Endodermal cell (in vitro differentiated cells): ENCODE data around the gene SAMD10. TPM values are rescaled to one million over a fixed set of nuclear protein-coding genes. Genes with fewer than 3 reads are reported as not detected.

Source experiments
- DNase-seq: peaks from one replicate; pipeline ENCODE4 v3.0.0-alpha.2; 2017
- H3K27ac ChIP-seq: 2 replicates; pipeline ENCODE4 v1.5.1; 2013; ENCODE audit warnings: mild to moderate bottlenecking, low read depth, low read length, moderate library complexity
- H3K27me3 ChIP-seq: 2 replicates; pipeline ENCODE4 v1.6.1; 2013; ENCODE audit warnings: mild to moderate bottlenecking, low read length, moderate library complexity; ENCODE audit not compliant: insufficient read depth, control insufficient read depth, poor library complexity, severe bottlenecking
- H3K36me3 ChIP-seq: 2 replicates; pipeline ENCODE4 v1.7.0; 2013; ENCODE audit warnings: mild to moderate bottlenecking, low read length, moderate library complexity; ENCODE audit not compliant: control insufficient read depth, insufficient read depth
- H3K4me1 ChIP-seq: one replicate; pipeline ENCODE4 v1.7.0; 2013; ENCODE audit warnings: low read length; ENCODE audit not compliant: control insufficient read depth, insufficient read depth
- H3K4me3 ChIP-seq: 2 replicates; pipeline ENCODE4 v1.5.1; 2013; ENCODE audit warnings: mild to moderate bottlenecking, low read length, moderate library complexity
- H3K9ac ChIP-seq: 2 replicates; pipeline ENCODE4 v1.6.1; 2013; ENCODE audit warnings: mild to moderate bottlenecking, low read length, moderate library complexity; ENCODE audit not compliant: poor library complexity, severe bottlenecking; ENCODE audit errors: extremely low read depth
- H3K9me3 ChIP-seq: 2 replicates; pipeline ENCODE4 v1.6.1; 2013; ENCODE audit warnings: mild to moderate bottlenecking, low read length, moderate library complexity; ENCODE audit not compliant: control insufficient read depth
- H3K27ac Mint-ChIP-seq: 2 replicates; pipeline ENCODE4 v1.8.0; 2020; ENCODE audit warnings: mixed read lengths
- H3K27me3 Mint-ChIP-seq: 2 replicates; pipeline ENCODE4 v1.8.0; 2021; ENCODE audit warnings: mild to moderate bottlenecking, mixed read lengths; ENCODE audit not compliant: insufficient read depth
- H3K36me3 Mint-ChIP-seq: 2 replicates; pipeline ENCODE4 v1.8.0; 2020; ENCODE audit warnings: low read depth, mixed read lengths
- H3K4me1 Mint-ChIP-seq: 2 replicates; pipeline ENCODE4 v1.8.0; 2020; ENCODE audit warnings: mixed read lengths
- H3K4me3 Mint-ChIP-seq: 2 replicates; pipeline ENCODE4 v1.8.0; 2020; ENCODE audit warnings: mild to moderate bottlenecking, moderate library complexity, mixed read lengths
- H3K9me3 Mint-ChIP-seq: 2 replicates; pipeline ENCODE4 v1.8.0; 2020; ENCODE audit warnings: mild to moderate bottlenecking, mixed read lengths
- CTCF ChIP-seq: fragments of 200-600 bp; sonication (generic); conservative IDR thresholded peaks from 2 replicates; pipeline ENCODE4 v1.5.0; 2021; ENCODE audit warnings: antibody characterized with exemption, mild to moderate bottlenecking
- WGBS, 2 experiments: methylation state at CpG; one replicate each; pipeline versions ENCODE4 v1.1.5 to v1.1.7; 2013; ENCODE audit warnings: missing lambda C conversion rate in 2 of 2, mixed read lengths in 1 of 2; ENCODE audit not compliant: insufficient coverage in 1 of 2, insufficient read length in 1 of 2; 5-methylcytosine and 5-hydroxymethylcytosine counted together
- microRNA-seq: library from miRNA; unstranded; fragments of <30 nt; microRNA quantifications from one replicate; pipeline ENCODE4 v1.2.0, GENCODE V29; 2020; ENCODE audit warnings: borderline microRNAs expressed
- total RNA-seq, 2 donors: library from RNA; stranded (reverse); fragmentation: NEBNext Ultra II Directional in 1 of 2; extraction: Animal tissue kit (Norgen Biotek cat#: 25700) in 1 of 2; gene quantifications; 2 replicates in 1 of 2; 3 replicates in 1 of 2; pipeline ENCODE4 v1.2.1, GENCODE V29; 2021

The SAMD10 gene
- total RNA-seq, 2 donors from 2014 or later = 5.6 to 6.0 TPM

- H3K4me3 ChIP-seq = no peak overlapping the region
- no peak overlapping the region for H3K27ac ChIP-seq
- no peaks in the 10 kb centered on the region for H3K27me3 ChIP-seq
- 96 to 97% methylated on average over 22 to 26 of the region's 26 CpGs for WGBS, 2 experiments
- DNase-seq = no peak
- no peaks in the 10 kb centered on the region for H3K9me3 ChIP-seq
- H3K4me1 Mint-ChIP-seq = peaks cover 13% of the 10 kb centered on the region
- TF ChIP-seq CTCF = no peak
- H3K4me1 ChIP-seq = peaks cover 4% of the 10 kb centered on the region
- H3K4me3 Mint-ChIP-seq = no peak overlapping the region
- H3K27ac Mint-ChIP-seq = no peak overlapping the region
- peaks cover 63% of the 10 kb centered on the region for H3K36me3 Mint-ChIP-seq
- H3K9ac ChIP-seq = no peak overlapping the region
- H3K36me3 ChIP-seq = peaks cover 44% of the 10 kb centered on the region
- H3K27me3 Mint-ChIP-seq = no peaks in the 10 kb centered on the region
- no peaks in the 10 kb centered on the region for H3K9me3 Mint-ChIP-seq
These were observed 50.4 kb downstream of the SAMD10 start for GRCh38 chr20:63929071-63929470.

- no peaks in the 10 kb centered on the region for H3K9me3 ChIP-seq
- Mint-ChIP-seq H3K36me3 (peaks cover 50% of the 10 kb centered on the region), H3K27me3 (no peaks in the 10 kb centered on the region), H3K4me1 (peaks cover 13% of the 10 kb centered on the region), H3K4me3 (no peak overlapping the region), H3K27ac (peak overlapping the region; percentile 84), H3K9me3 (no peaks in the 10 kb centered on the region)
- peak overlapping the region; percentile 31 for H3K9ac ChIP-seq
- H3K36me3 ChIP-seq = peaks cover 35% of the 10 kb centered on the region
- WGBS, 2 experiments = 93 to 94% methylated on average over 5 to 8 of the region's 8 CpGs
- peaks cover 4% of the 10 kb centered on the region for H3K4me1 ChIP-seq
- DNase-seq = no peak
- TF ChIP-seq CTCF = no peak
- no peak overlapping the region for H3K27ac ChIP-seq
- no peaks in the 10 kb centered on the region for H3K27me3 ChIP-seq
- no peak overlapping the region for H3K4me3 ChIP-seq
These were observed 53.1 kb downstream of the SAMD10 start for GRCh38 chr20:63926298-63926697.

GRCh38 chr20:63924241-63924640 is 55.2 kb downstream of the SAMD10 start:
- peaks cover 13% of the 10 kb centered on the region for H3K4me1 Mint-ChIP-seq
- no peak overlapping the region for H3K4me3 Mint-ChIP-seq
- H3K9me3 ChIP-seq = no peaks in the 10 kb centered on the region
- no peak overlapping the region for H3K27ac Mint-ChIP-seq
- H3K36me3 ChIP-seq = peaks cover 26% of the 10 kb centered on the region
- WGBS, 2 experiments = 92 to 94% methylated on average over 5 to 9 of the region's 9 CpGs
- no peak overlapping the region for H3K9ac ChIP-seq
- H3K27me3 Mint-ChIP-seq = no peaks in the 10 kb centered on the region
- no peaks in the 10 kb centered on the region for H3K9me3 Mint-ChIP-seq
- peaks cover 4% of the 10 kb centered on the region for H3K4me1 ChIP-seq
- no peaks in the 10 kb centered on the region for H3K27me3 ChIP-seq
- H3K4me3 ChIP-seq = no peak overlapping the region
- no peak for TF ChIP-seq CTCF
- H3K36me3 Mint-ChIP-seq = peaks cover 39% of the 10 kb centered on the region
- DNase-seq = no peak
- H3K27ac ChIP-seq = no peak overlapping the region

Small RNA genes lying within 50 kb of the gene (microRNA-seq; reads per million reads assigned to microRNA genes)
- gene MIR1914 (not detected), gene MIR647 (not detected)

Other genes starting within 250 kb of the SAMD10 start
- gene LIME1, start 243.0 kb downstream of the SAMD10 start, total RNA-seq = 10 to 100 TPM in 1 of 2 donors, 1 to 10 TPM in 1; 7.6 to 10.1 TPM
- gene SLC2A4RG, start 239.9 kb downstream of the SAMD10 start, total RNA-seq = 100 to 1,000 TPM in 1 of 2 donors, 10 to 100 TPM in 1; 69.3 to 108 TPM
- gene ZBTB46, start 148.4 kb downstream of the SAMD10 start, total RNA-seq = 10 to 100 TPM; 24.9 to 25.9 TPM
- gene ABHD16B, start 118.1 kb downstream of the SAMD10 start, total RNA-seq = not detected
- 10 to 100 TPM; 68.3 to 85.2 TPM for gene TPD52L2, start 114.4 kb downstream of the SAMD10 start, total RNA-seq
- gene DNAJC5, start 84.5 kb downstream of the SAMD10 start, total RNA-seq = 10 to 100 TPM; 25.8 to 26.8 TPM
- gene UCKL1, start 23.2 kb downstream of the SAMD10 start, total RNA-seq = 10 to 100 TPM; 36.5 to 47.8 TPM
- 10 to 100 TPM; 23.7 to 26.8 TPM for gene ZNF512B, start 9.7 kb downstream of the SAMD10 start, total RNA-seq
- 10 to 100 TPM; 73.3 to 73.9 TPM for gene PRPF6, start 1.5 kb upstream of the SAMD10 start, total RNA-seq
- gene C20orf204, start 56.5 kb upstream of the SAMD10 start, total RNA-seq = 1 to 10 TPM; 4.0 to 4.1 TPM
- 1 to 10 TPM; 2.3 to 2.8 TPM for gene SOX18, start 70.0 kb upstream of the SAMD10 start, total RNA-seq
- 100 to 1,000 TPM in 1 of 2 donors, 10 to 100 TPM in 1; 64.3 to 110 TPM for gene TCEA2, start 83.6 kb upstream of the SAMD10 start, total RNA-seq
- 10 to 100 TPM; 14.6 to 15.8 TPM for gene RGS19, start 99.9 kb upstream of the SAMD10 start, total RNA-seq
- 1 to 10 TPM; 4.1 to 5.5 TPM for gene OPRL1, start 100.4 kb upstream of the SAMD10 start, total RNA-seq
- gene LKAAEAR1, start 104.8 kb upstream of the SAMD10 start, total RNA-seq = not detected
- gene NPBWR2, start 127.9 kb upstream of the SAMD10 start, total RNA-seq = not detected
- 1 to 10 TPM; 2.4 to 4.5 TPM for gene MYT1, start 184.8 kb upstream of the SAMD10 start, total RNA-seq